Suprapubic skin (tissue), 4 donors: Measurements from ENCODE around the gene RGS17. TPM values are rescaled to one million over a fixed set of nuclear protein-coding genes. Genes with fewer than 3 reads are reported as not detected.

Experiments
- DNase-seq, 2 donors: peaks; one replicate each; pipeline ENCODE4 v3.0.0-alpha.2; 2019; ENCODE audit warnings: low spot score in 2 of 2
- H3K27ac ChIP-seq: fragments of 200-600 bp; sonication (generic); one replicate; pipeline ENCODE4 v1.5.1; 2019
- H3K27me3 ChIP-seq: fragments of 200-600 bp; sonication (generic); one replicate; pipeline ENCODE4 v1.5.1; 2019
- H3K36me3 ChIP-seq: fragments of 200-600 bp; sonication (generic); one replicate; pipeline ENCODE4 v1.5.1; 2019
- H3K4me1 ChIP-seq: fragments of 200-600 bp; sonication (generic); one replicate; pipeline ENCODE4 v1.5.1; 2019
- H3K4me3 ChIP-seq: fragments of 200-600 bp; sonication (generic); one replicate; pipeline ENCODE4 v1.5.1; 2019; ENCODE audit warnings: mild to moderate bottlenecking
- H3K9me3 ChIP-seq: fragments of 200-600 bp; sonication (generic); one replicate; pipeline ENCODE4 v1.5.1; 2019
- EP300 ChIP-seq: sonication (generic); formaldehyde crosslinking; IDR thresholded peaks from one replicate; pipeline ENCODE4 v1.6.1; 2017; ENCODE audit warnings: antibody characterized with exemption
- POLR2A ChIP-seq, 2 donors: fragments of 450-650 bp; IDR thresholded peaks; one replicate each; pipeline ENCODE4 v1.6.1; 2017; ENCODE audit warnings: antibody characterized with exemption in 2 of 2, mild to moderate bottlenecking in 2 of 2, moderate library complexity in 2 of 2
- POLR2AphosphoS5 ChIP-seq, 3 donors: sonication (generic); formaldehyde crosslinking; IDR thresholded peaks; one replicate each; pipeline ENCODE4 v1.6.1; 2017; ENCODE audit warnings: antibody characterized with exemption in 3 of 3
- WGBS: methylation state at CpG from one replicate; pipeline ENCODE4 v1.1.5; 2018; 5-methylcytosine and 5-hydroxymethylcytosine counted together
- total RNA-seq, 4 donors: library from RNA; depleted of rRNA; stranded (reverse); fragments of >200 nt; gene quantifications; one replicate each; pipeline ENCODE4 v1.1.0, GENCODE V29; 2016
- TF ChIP-seq, protein P1 (sequence below), 2 donors: fragments of 200-600 bp in 1 of 2; fragments of 450-650 bp in 1 of 2; sonication (generic) in 1 of 2; IDR thresholded peaks; one replicate each; pipeline ENCODE4 v1.5.1; 2016 to 2019; ENCODE audit warnings: antibody characterized with exemption in 2 of 2, mild to moderate bottlenecking in 1 of 2, moderate library complexity in 1 of 2

Gene RGS17
- total RNA-seq, 4 donors from 2014 or later, result 0.08 to 1.8 (median 0.26) TPM

DNA sequence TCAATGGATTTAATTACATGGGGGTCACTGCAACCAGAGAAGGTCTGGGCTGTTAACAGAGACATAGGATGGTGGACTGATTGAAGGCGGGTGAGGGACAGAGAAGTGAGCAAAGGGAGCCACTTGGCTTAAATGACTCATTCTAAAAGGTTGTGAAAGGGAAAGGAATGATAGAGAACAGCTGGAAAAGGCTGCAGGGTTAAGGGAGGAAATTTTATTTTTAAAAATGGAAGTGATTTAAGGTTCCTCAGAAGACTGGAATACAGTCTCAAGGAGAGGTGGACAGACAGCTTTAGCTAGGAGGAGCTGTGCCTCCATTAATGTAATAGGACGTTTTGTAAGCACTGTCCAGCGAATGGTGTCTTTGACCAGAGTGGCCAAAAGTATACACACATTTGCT lies 46.7 kb downstream of the RGS17 start:
- Histone ChIP-seq H3K27me3 (no peaks in the 10 kb centered on the region), H3K4me1 (no peaks in the 10 kb centered on the region), H3K4me3 (no peak overlapping the region), H3K36me3 (no peaks in the 10 kb centered on the region), H3K9me3 (no peaks in the 10 kb centered on the region), H3K27ac (no peak overlapping the region)
- TF ChIP-seq POLR2AphosphoS5 (IDR thresholded peaks at IDR 0.05) (no peak), EP300 (no peak), POLR2A (IDR thresholded peaks at IDR 0.05) (no peak)
- TF ChIP-seq, protein P1, sequence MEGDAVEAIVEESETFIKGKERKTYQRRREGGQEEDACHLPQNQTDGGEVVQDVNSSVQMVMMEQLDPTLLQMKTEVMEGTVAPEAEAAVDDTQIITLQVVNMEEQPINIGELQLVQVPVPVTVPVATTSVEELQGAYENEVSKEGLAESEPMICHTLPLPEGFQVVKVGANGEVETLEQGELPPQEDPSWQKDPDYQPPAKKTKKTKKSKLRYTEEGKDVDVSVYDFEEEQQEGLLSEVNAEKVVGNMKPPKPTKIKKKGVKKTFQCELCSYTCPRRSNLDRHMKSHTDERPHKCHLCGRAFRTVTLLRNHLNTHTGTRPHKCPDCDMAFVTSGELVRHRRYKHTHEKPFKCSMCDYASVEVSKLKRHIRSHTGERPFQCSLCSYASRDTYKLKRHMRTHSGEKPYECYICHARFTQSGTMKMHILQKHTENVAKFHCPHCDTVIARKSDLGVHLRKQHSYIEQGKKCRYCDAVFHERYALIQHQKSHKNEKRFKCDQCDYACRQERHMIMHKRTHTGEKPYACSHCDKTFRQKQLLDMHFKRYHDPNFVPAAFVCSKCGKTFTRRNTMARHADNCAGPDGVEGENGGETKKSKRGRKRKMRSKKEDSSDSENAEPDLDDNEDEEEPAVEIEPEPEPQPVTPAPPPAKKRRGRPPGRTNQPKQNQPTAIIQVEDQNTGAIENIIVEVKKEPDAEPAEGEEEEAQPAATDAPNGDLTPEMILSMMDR (IDR thresholded peaks at IDR 0.05), result no peak
- 79% methylated on average over 3 of the region's 3 CpGs for WGBS
- DNase-seq, result no peak

DNA sequence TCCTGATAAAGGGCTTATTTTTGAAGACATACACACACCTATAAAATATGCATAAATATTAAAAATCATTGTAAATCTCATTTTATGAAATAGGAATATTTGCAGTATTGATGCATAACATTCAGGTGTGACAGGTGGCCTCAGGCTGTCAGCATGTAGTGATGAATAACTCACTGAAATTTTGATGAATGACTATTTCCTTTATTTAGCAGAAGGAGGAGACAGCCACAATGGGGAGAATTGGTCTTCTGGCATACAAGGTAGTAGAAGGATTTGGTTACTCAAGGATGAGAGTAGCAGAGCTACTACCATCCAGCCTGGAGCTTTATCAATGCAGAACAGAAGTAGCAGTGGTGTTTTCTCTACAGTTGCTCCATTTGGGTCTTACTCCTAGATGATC lies 47.2 kb downstream of the RGS17 start:
- H3K36me3 ChIP-seq, result no peaks in the 10 kb centered on the region
- H3K27me3 ChIP-seq, result no peaks in the 10 kb centered on the region
- no peaks in the 10 kb centered on the region for H3K4me1 ChIP-seq
- no peak overlapping the region for H3K27ac ChIP-seq
- TF ChIP-seq POLR2AphosphoS5 (IDR thresholded peaks at IDR 0.05) (no peak), EP300 (no peak), POLR2A (IDR thresholded peaks at IDR 0.05) (no peak)
- TF ChIP-seq, protein P1 (IDR thresholded peaks at IDR 0.05), result no peak
- no peaks in the 10 kb centered on the region for H3K9me3 ChIP-seq
- H3K4me3 ChIP-seq, result no peak overlapping the region
- no peak for DNase-seq

DNA sequence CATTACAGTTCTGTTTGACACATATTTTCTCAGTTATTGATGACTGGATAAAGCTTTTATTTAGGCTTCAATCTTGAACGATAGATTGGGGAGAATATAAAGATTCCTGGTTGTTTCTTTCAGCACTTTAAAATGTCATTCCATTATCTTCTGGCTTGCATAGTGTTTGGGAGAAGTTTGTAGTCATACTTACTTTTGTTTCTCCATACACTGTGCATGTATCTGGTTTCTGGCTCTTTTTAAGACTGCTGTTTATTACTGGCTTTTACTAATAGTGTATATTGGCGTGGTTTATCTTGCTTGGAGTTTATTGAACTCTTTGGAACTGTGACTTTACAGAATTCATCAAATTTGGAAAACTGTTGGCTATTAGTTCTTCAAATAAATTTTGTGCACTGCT lies 49.2 kb downstream of the RGS17 start:
- TF ChIP-seq EP300 (no peak), POLR2AphosphoS5 (IDR thresholded peaks at IDR 0.05) (no peak), POLR2A (IDR thresholded peaks at IDR 0.05) (no peak)
- TF ChIP-seq, protein P1 (IDR thresholded peaks at IDR 0.05), result no peak
- Histone ChIP-seq H3K27ac (no peak overlapping the region), H3K9me3 (no peaks in the 10 kb centered on the region), H3K27me3 (no peaks in the 10 kb centered on the region), H3K4me3 (no peak overlapping the region), H3K36me3 (no peaks in the 10 kb centered on the region), H3K4me1 (no peaks in the 10 kb centered on the region)
- WGBS, result 93% methylated on average over 2 of the region's 2 CpGs
- DNase-seq, result no peak

DNA sequence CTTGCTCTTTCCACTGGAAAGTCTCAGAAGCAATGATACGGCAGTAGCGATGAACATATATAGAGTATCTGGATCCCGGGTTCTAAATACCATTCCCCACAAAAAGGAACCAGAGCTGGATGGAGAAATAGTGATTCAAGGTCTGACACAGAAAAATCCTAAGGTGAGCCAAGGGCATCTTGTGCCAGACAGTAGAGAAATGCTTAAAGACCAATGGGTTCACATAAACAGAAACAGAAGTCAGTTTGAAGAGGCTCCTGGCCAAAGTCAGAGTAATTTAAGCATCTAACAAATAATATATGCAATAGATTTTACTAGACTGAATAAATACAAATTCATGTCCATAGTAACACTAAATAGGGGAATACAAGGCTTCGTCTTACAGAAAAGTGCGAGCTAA lies 54.7 kb downstream of the RGS17 start:
- Histone ChIP-seq H3K27me3 (no peaks in the 10 kb centered on the region), H3K27ac (no peak overlapping the region), H3K36me3 (no peaks in the 10 kb centered on the region), H3K4me1 (no peaks in the 10 kb centered on the region), H3K4me3 (no peak overlapping the region), H3K9me3 (no peaks in the 10 kb centered on the region)
- WGBS, result 94% methylated on average over 5 of the region's 5 CpGs
- no peak for TF ChIP-seq EP300
- no peak for DNase-seq

DNA sequence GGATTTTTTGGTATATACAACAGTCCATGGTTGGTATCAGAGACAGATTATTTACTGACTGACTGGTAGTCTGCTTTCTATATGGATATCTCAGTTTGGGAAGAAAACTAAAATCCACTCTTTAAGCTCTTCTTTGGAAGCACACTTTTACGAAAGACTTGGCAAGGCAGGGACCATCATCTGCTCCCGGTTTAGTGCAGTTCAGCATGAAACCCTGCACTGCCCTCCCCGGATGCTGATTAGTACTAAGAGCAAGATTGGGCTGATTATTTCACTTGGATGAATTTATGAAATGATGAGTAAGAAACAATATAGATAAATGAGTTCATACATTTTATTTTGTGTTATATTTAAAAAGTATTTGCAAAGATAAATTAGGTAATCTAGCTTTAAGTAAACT lies 56.3 kb downstream of the RGS17 start:
- TF ChIP-seq EP300 (no peak), POLR2A (IDR thresholded peaks at IDR 0.05) (no peak), POLR2AphosphoS5 (IDR thresholded peaks at IDR 0.05) (no peak)
- TF ChIP-seq, protein P1 (IDR thresholded peaks at IDR 0.05), result no peak
- H3K27ac ChIP-seq, result no peak overlapping the region
- no peaks in the 10 kb centered on the region for H3K4me1 ChIP-seq
- H3K27me3 ChIP-seq, result no peaks in the 10 kb centered on the region
- no peaks in the 10 kb centered on the region for H3K9me3 ChIP-seq
- DNase-seq, result no peak
- no peaks in the 10 kb centered on the region for H3K36me3 ChIP-seq
- no peak overlapping the region for H3K4me3 ChIP-seq
- 62% methylated on average over 3 of the region's 3 CpGs for WGBS

DNA sequence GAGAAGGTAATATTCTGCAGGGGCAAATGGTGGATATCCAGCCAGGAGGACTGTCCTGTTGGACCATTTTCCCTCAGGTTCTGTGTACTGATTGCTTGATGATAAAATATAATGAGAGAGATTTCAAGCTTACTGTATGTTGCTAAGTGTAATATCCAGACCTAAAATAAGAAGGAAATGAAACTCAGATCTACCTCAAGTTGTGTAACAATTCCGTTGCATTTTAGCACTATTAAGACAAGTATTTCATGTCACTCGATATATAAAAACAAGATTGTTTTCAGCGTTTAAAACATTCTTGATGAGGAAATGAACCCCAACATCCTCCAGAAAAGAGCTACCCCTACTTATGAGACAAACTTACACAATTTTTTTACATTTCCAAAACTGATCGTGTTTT lies 57.2 kb downstream of the RGS17 start:
- no peaks in the 10 kb centered on the region for H3K27me3 ChIP-seq
- no peak overlapping the region for H3K4me3 ChIP-seq
- WGBS, result 81% methylated on average over 4 of the region's 4 CpGs
- H3K4me1 ChIP-seq, result no peaks in the 10 kb centered on the region
- no peak overlapping the region for H3K27ac ChIP-seq
- H3K36me3 ChIP-seq, result no peaks in the 10 kb centered on the region
- DNase-seq, result no peak
- TF ChIP-seq POLR2A (IDR thresholded peaks at IDR 0.05), result no peak
- TF ChIP-seq, protein P1 (IDR thresholded peaks at IDR 0.05), result no peak
- no peak for TF ChIP-seq EP300
- TF ChIP-seq POLR2AphosphoS5 (IDR thresholded peaks at IDR 0.05), result no peak
- H3K9me3 ChIP-seq, result no peaks in the 10 kb centered on the region
